RWPE1 (cell line): Measurements from ENCODE around the gene TRIM66.

Experiments
- CTCF ChIA-PET: fragments of 350-600 bp; sonication (Branson Sonifier 250); formaldehyde crosslinking; extraction: SDS; loops from one replicate; lab custom pipeline; 2021; lab: Yijun Ruan, JAX
- POLR2A ChIA-PET: fragments of 400-600 bp; formaldehyde crosslinking; extraction: SDS; loops from one replicate; lab custom pipeline; 2020; ENCODE audit warnings: antibody characterized with exemption; ENCODE audit not compliant: low non-redundant PET; lab: Yijun Ruan, JAX
- DNase-seq: peaks from one replicate; pipeline ENCODE4 v3.0.0; 2012; ENCODE audit warnings: low spot score
- H3K27ac ChIP-seq: fragments of 450-650 bp; 2 replicates; pipeline ENCODE4 v1.5.1; 2017
- CTCF ChIP-seq: fragments of 450-650 bp; conservative IDR thresholded peaks from 2 replicates; pipeline ENCODE4 v1.5.1; 2017; ENCODE audit warnings: low read depth, mild to moderate bottlenecking

TRIM66 gene

GRCh38 chr11:8584511-8584910 lies 98.0 kb downstream of the TRIM66 start:
- no peak for TF ChIP-seq CTCF
- no peak for DNase-seq
- ChIA-PET POLR2A (interaction anchor here (0.7 kb wide), 1 partner anchor 10 kb away, joined by 4 read pairs; no protein-coding TSS in a partner anchor), CTCF (interaction anchor here (0.6 to 1.0 kb wide), 4 partner anchors 10 to 98 kb away, joined by 3 to 4 read pairs (median 3); partner anchors contain the start of genes STK33 and TRIM66)
- no peak overlapping the region for H3K27ac ChIP-seq

GRCh38 chr11:8584082-8584481 lies 98.4 kb downstream of the TRIM66 start:
- DNase-seq = no peak
- CTCF ChIA-PET = interaction anchor here (0.6 to 1.0 kb wide), 3 partner anchors 10 to 98 kb away, joined by 3 read pairs; partner anchors contain the start of genes STK33 and TRIM66
- POLR2A ChIA-PET = interaction anchor here (0.7 kb wide), 1 partner anchor 10 kb away, joined by 4 read pairs; no protein-coding TSS in a partner anchor
- H3K27ac ChIP-seq = no peak overlapping the region
- no peak for TF ChIP-seq CTCF

GRCh38 chr11:8581300-8581699 lies 101.2 kb downstream of the TRIM66 start:
- ChIA-PET POLR2A (no interaction called here), CTCF (no interaction called here)
- H3K27ac ChIP-seq = no peak overlapping the region
- TF ChIP-seq CTCF = no peak
- DNase-seq = no peak

- CTCF ChIA-PET = interaction anchor here (0.7 kb wide), 1 partner anchor 19 kb away, joined by 3 read pairs; no protein-coding TSS in a partner anchor
- no peak for DNase-seq
- POLR2A ChIA-PET = no interaction called here
- H3K27ac ChIP-seq = no peak overlapping the region
- no peak for TF ChIP-seq CTCF
These were observed 104.5 kb downstream of the TRIM66 start for GRCh38 chr11:8577791-8578581.

GRCh38 chr11:8574798-8575197 lies 107.7 kb downstream of the TRIM66 start:
- no peak for TF ChIP-seq CTCF
- CTCF ChIA-PET = interaction anchor here (0.6 kb wide), 1 partner anchor 1473 kb away, joined by 9 read pairs; no protein-coding TSS in a partner anchor
- no peak for DNase-seq
- no peak overlapping the region for H3K27ac ChIP-seq
- POLR2A ChIA-PET = no interaction called here

- no peak for TF ChIP-seq CTCF
- H3K27ac ChIP-seq = no peak overlapping the region
- no peak for DNase-seq
- ChIA-PET POLR2A (interaction anchor here (0.5 kb wide), 1 partner anchor 10 kb away, joined by 4 read pairs; no protein-coding TSS in a partner anchor), CTCF (interaction anchor here (0.6 kb wide), 1 partner anchor 30 kb away, joined by 3 read pairs; no protein-coding TSS in a partner anchor)
These were observed 108.7 kb downstream of the TRIM66 start for GRCh38 chr11:8573777-8574176.
